ENCODE data around the gene PTAFR. TPM values are rescaled to one million over a fixed set of nuclear protein-coding genes. Genes with fewer than 3 reads are reported as not detected.

PTAFR gene
- total RNA-seq = 0.11 and 0.21 TPM in 2 replicates

GRCh38 chr1:28176492-28177470 lies at the start of gene PTAFR:
Gene PTAFR (minus strand): TSS chr1:28176690. CDS start chr1:28151021, 25,669 bp downstream.
- peaks cover 24% of the 10 kb centered on the region for H3K4me1 Mint-ChIP-seq (ENCODE audit: low read depth)
- no peak within 1 kb of the TSS for H3K27ac Mint-ChIP-seq
- no peak within 1 kb of the TSS for H3K4me3 Mint-ChIP-seq (ENCODE audit: low read depth)
- H3K9me3 Mint-ChIP-seq = no peaks in the 10 kb centered on the region
- H3K36me3 Mint-ChIP-seq (ENCODE audit: low read depth) = no peaks in the 10 kb centered on the region
- DNase-seq (ENCODE audit: low spot score) = no peak
- peaks cover 79% of the 10 kb centered on the region for H3K27me3 Mint-ChIP-seq (ENCODE audit: low read depth)
- intact Hi-C loops (cut with micrococcal nuclease) = no loop called here

GRCh38 chr1:28213315-28213714 lies 36.8 kb upstream of the PTAFR start:
- H3K9me3 Mint-ChIP-seq = no peaks in the 10 kb centered on the region
- peaks cover 12% of the 10 kb centered on the region for H3K4me1 Mint-ChIP-seq (ENCODE audit: low read depth)
- H3K27me3 Mint-ChIP-seq (ENCODE audit: low read depth) = no peaks in the 10 kb centered on the region
- intact Hi-C loops (cut with micrococcal nuclease) = no loop called here
- DNase-seq (ENCODE audit: low spot score) = no peak
- H3K27ac Mint-ChIP-seq = no peak overlapping the region
- H3K4me3 Mint-ChIP-seq (ENCODE audit: low read depth) = no peak overlapping the region
- H3K36me3 Mint-ChIP-seq (ENCODE audit: low read depth) = peaks cover 38% of the 10 kb centered on the region

DNA sequence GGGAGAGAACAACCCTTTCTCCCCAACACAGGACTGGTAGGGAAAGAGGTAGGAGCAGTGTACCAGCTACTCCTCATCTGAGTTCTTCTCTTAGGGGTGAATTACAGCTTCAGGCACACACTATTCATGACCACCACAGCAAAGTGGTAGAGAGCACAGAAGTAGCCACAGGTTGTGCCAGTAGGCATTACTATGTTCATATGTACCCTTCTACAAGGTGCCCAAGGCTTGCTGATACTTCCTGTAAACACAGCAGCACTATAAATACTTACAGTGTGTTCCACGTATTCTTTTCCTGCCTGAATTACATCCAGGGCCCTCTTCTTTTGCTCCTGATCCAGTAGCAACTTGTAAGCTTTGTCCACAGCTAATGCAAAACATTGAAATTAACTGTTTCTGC lies 33.2 kb upstream of the PTAFR start:
- DNase-seq (ENCODE audit: low spot score) = no peak
- H3K4me3 Mint-ChIP-seq (ENCODE audit: low read depth) = no peak overlapping the region
- H3K27me3 Mint-ChIP-seq (ENCODE audit: low read depth) = no peaks in the 10 kb centered on the region
- H3K9me3 Mint-ChIP-seq = no peaks in the 10 kb centered on the region
- no peak overlapping the region for H3K27ac Mint-ChIP-seq
- H3K36me3 Mint-ChIP-seq (ENCODE audit: low read depth) = peaks cover 53% of the 10 kb centered on the region
- intact Hi-C loops (cut with micrococcal nuclease) = loop anchor here (1.0 to 10.0 kb wide), 2 partner anchors 118 to 355 kb away; no protein-coding TSS in a partner anchor
- peaks cover 14% of the 10 kb centered on the region for H3K4me1 Mint-ChIP-seq (ENCODE audit: low read depth)

GRCh38 chr1:28208818-28209441 lies 32.4 kb upstream of the PTAFR start:
- Mint-ChIP-seq H3K36me3 (ENCODE audit: low read depth) (peaks cover 60% of the 10 kb centered on the region), H3K27ac (no peak overlapping the region), H3K9me3 (no peaks in the 10 kb centered on the region), H3K27me3 (ENCODE audit: low read depth) (no peaks in the 10 kb centered on the region), H3K4me3 (ENCODE audit: low read depth) (no peak overlapping the region), H3K4me1 (ENCODE audit: low read depth) (peaks cover 14% of the 10 kb centered on the region)
- peak; percentile 44 for DNase-seq (ENCODE audit: low spot score)
- intact Hi-C loops (cut with micrococcal nuclease) = loop anchor here (1.0 to 10.0 kb wide), 2 partner anchors 118 to 354 kb away; no protein-coding TSS in a partner anchor

GRCh38 chr1:28205243-28205642 lies 28.8 kb upstream of the PTAFR start:
- Mint-ChIP-seq H3K36me3 (ENCODE audit: low read depth) (peaks cover 76% of the 10 kb centered on the region), H3K9me3 (no peaks in the 10 kb centered on the region), H3K4me1 (ENCODE audit: low read depth) (peaks cover 24% of the 10 kb centered on the region), H3K4me3 (ENCODE audit: low read depth) (no peak overlapping the region), H3K27me3 (ENCODE audit: low read depth) (no peaks in the 10 kb centered on the region), H3K27ac (no peak overlapping the region)
- no peak for DNase-seq (ENCODE audit: low spot score)
- intact Hi-C loops (cut with micrococcal nuclease) = loop anchor here (10.0 kb wide), 1 partner anchor 350 kb away; no protein-coding TSS in a partner anchor

DNA sequence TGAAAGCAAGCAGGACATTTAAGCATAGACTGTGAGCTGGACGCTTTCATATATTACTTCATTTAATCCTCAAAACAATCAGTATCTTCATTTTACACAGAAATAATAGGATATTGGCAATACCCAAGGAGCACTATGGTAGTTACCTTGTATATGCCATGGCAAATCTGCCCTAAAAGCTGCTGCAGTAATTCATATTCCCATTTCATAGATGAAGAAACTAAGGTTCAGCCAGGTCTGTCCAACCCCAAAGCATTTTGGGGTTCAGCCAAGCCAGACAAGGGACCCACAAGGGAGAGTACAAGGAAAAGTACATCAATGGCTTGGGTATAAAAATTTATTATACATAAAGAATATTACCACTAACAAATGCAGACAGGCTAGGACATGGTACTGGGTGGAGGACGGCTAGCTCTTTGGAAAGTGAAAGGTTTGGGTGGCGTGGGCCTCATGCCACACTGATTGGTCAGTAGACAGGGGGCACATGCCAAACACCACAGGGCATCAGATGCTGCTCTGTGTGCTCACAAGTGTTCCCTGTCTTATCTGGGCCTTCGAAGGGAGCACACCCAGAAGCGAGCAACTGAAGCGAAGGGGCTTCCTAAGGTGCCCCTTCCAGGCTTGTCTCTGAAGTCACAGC lies 23.9 kb upstream of the PTAFR start:
- peaks cover 5% of the 10 kb centered on the region for H3K9me3 Mint-ChIP-seq
- intact Hi-C loops (cut with micrococcal nuclease) = loop anchor here (1.0 to 10.0 kb wide), 5 partner anchors 31 to 346 kb away; partner anchors contain the start of gene EYA3
- peaks cover 81% of the 10 kb centered on the region for H3K36me3 Mint-ChIP-seq (ENCODE audit: low read depth)
- DNase-seq (ENCODE audit: low spot score) = no peak
- peak overlapping the region; percentile 42 for H3K4me3 Mint-ChIP-seq (ENCODE audit: low read depth)
- peaks cover 40% of the 10 kb centered on the region for H3K4me1 Mint-ChIP-seq (ENCODE audit: low read depth)
- H3K27ac Mint-ChIP-seq = peak overlapping the region; percentile 76
- peaks cover 5% of the 10 kb centered on the region for H3K27me3 Mint-ChIP-seq (ENCODE audit: low read depth)

- Mint-ChIP-seq H3K4me1 (ENCODE audit: low read depth) (peaks cover 40% of the 10 kb centered on the region), H3K9me3 (peaks cover 5% of the 10 kb centered on the region), H3K4me3 (ENCODE audit: low read depth) (peak overlapping the region; percentile 71), H3K27ac (peak overlapping the region; percentile 87), H3K27me3 (ENCODE audit: low read depth) (peaks cover 5% of the 10 kb centered on the region), H3K36me3 (ENCODE audit: low read depth) (peaks cover 73% of the 10 kb centered on the region)
- peak; percentile 74 for DNase-seq (ENCODE audit: low spot score)
- intact Hi-C loops (cut with micrococcal nuclease) = loop anchor here (1.0 to 10.0 kb wide), 5 partner anchors 30 to 345 kb away; partner anchors contain the start of gene EYA3
Measured at GRCh38 chr1:28199328-28200233, 23.1 kb upstream of the PTAFR start.

- H3K36me3 Mint-ChIP-seq (ENCODE audit: low read depth) = peaks cover 61% of the 10 kb centered on the region
- DNase-seq (ENCODE audit: low spot score) = no peak
- peaks cover 5% of the 10 kb centered on the region for H3K9me3 Mint-ChIP-seq
- peaks cover 40% of the 10 kb centered on the region for H3K4me1 Mint-ChIP-seq (ENCODE audit: low read depth)
- no peak overlapping the region for H3K27ac Mint-ChIP-seq
- intact Hi-C loops (cut with micrococcal nuclease) = no loop called here
- H3K4me3 Mint-ChIP-seq (ENCODE audit: low read depth) = no peak overlapping the region
- peaks cover 10% of the 10 kb centered on the region for H3K27me3 Mint-ChIP-seq (ENCODE audit: low read depth)
Measured at GRCh38 chr1:28197682-28198415, 21.4 kb upstream of the PTAFR start.

DNA sequence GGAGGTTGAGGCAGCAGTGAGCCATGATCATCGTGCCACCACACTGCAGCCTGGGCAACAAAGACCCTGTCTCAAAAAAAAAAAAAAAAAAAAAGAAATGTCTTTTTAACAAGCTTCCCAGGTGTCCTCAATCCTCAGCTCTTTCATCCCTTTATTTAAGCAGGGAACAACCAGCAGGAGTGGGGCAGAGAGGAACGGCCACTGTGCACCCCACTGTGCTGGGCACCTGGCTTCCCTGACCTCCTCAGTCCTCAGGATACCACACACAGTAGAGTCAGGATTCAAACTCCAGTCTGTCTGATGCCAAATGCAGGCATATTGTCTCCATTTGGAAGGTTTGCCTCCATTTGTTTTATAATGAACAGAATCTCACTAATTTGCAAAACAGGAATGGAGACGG lies 19.8 kb upstream of the PTAFR start:
- H3K27me3 Mint-ChIP-seq (ENCODE audit: low read depth) = peaks cover 13% of the 10 kb centered on the region
- intact Hi-C loops (cut with micrococcal nuclease) = loop anchor here (1.0 kb wide), 1 partner anchor 14 kb away; no protein-coding TSS in a partner anchor
- H3K4me1 Mint-ChIP-seq (ENCODE audit: low read depth) = peaks cover 39% of the 10 kb centered on the region
- no peak overlapping the region for H3K27ac Mint-ChIP-seq
- no peak for DNase-seq (ENCODE audit: low spot score)
- no peak overlapping the region for H3K4me3 Mint-ChIP-seq (ENCODE audit: low read depth)
- peaks cover 50% of the 10 kb centered on the region for H3K36me3 Mint-ChIP-seq (ENCODE audit: low read depth)
- peaks cover 5% of the 10 kb centered on the region for H3K9me3 Mint-ChIP-seq

DNA sequence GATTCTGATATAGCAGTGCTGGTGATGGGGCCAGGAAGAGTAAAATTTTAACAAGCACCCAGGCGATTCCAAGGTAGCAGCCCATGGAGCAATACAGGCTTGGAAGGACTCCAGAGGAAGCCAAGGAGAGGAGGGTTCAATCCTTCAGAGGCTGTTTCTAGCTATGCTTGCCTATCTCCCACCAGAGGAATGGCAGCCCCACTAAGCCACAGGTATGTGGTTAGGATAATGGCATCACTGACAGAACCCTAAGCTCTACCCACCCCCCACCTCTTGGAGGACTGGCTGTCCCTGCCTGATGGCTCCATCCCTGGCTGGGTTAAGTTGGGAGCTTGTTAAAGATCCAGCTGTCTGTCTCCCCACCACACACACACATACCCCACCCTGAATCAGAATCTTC lies 19.3 kb upstream of the PTAFR start:
- no peak for DNase-seq (ENCODE audit: low spot score)
- Mint-ChIP-seq H3K27me3 (ENCODE audit: low read depth) (peaks cover 18% of the 10 kb centered on the region), H3K27ac (no peak overlapping the region), H3K36me3 (ENCODE audit: low read depth) (peaks cover 45% of the 10 kb centered on the region), H3K9me3 (peaks cover 5% of the 10 kb centered on the region), H3K4me1 (ENCODE audit: low read depth) (peaks cover 34% of the 10 kb centered on the region), H3K4me3 (ENCODE audit: low read depth) (no peak overlapping the region)
- intact Hi-C loops (cut with micrococcal nuclease) = loop anchor here (1.0 kb wide), 1 partner anchor 13 kb away; no protein-coding TSS in a partner anchor

- intact Hi-C loops (cut with micrococcal nuclease) = no loop called here
- Mint-ChIP-seq H3K9me3 (peaks cover 4% of the 10 kb centered on the region), H3K36me3 (ENCODE audit: low read depth) (peaks cover 33% of the 10 kb centered on the region), H3K27me3 (ENCODE audit: low read depth) (peaks cover 25% of the 10 kb centered on the region), H3K27ac (no peak overlapping the region), H3K4me3 (ENCODE audit: low read depth) (no peak overlapping the region), H3K4me1 (ENCODE audit: low read depth) (peaks cover 22% of the 10 kb centered on the region)
- DNase-seq (ENCODE audit: low spot score) = no peak
Measured at GRCh38 chr1:28194326-28195035, 18.0 kb upstream of the PTAFR start.

All from activated T-helper 2 cell treated with anti-CD3 and anti-CD28 coated beads, Interferon-gamma antibody, Interleukin-2, Interleukin-4, amounts not matched to agents 10 μg/mL and 5 μg/mL and 100 μg/mL, durations not matched to agents 14 hours and 24 hours and 36 hours (primary cell).